ENCODE measurements around the gene DIP2C. TPM values are rescaled to one million over a fixed set of nuclear protein-coding genes. Genes with fewer than 3 reads are reported as not detected.

DIP2C gene
- total RNA-seq, 3 donors from 2014 or later = 8.0 to 72.0 (median 8.5) TPM

DNA sequence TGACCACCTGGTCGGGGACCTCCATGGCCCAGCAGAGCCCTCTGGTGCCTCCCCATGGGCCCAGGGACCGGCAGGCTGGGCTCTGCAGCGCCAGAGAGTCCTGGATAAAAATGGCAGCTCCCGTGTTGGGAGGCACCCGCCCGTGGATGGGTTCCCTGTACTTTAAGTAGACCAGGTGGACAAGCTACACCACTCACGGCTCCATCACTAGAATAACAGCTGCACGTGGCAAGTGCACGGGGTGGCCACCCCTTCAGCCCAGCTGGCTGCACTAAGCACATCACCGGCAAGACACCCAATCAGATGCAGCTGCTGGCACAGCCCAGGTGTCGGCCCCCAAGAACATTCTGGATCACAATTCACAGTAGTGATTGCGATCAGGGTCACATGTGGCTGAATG lies 69.8 kb downstream of the DIP2C start:
- Histone ChIP-seq H3K36me3 (ENCODE audit: low read depth) (no peaks in the 10 kb centered on the region), H3K9me3 (no peaks in the 10 kb centered on the region), H3K4me1 (ENCODE audit: low read depth) (peaks cover 3% of the 10 kb centered on the region), H3K4me3 (no peak overlapping the region)
- TF ChIP-seq, protein P1, sequence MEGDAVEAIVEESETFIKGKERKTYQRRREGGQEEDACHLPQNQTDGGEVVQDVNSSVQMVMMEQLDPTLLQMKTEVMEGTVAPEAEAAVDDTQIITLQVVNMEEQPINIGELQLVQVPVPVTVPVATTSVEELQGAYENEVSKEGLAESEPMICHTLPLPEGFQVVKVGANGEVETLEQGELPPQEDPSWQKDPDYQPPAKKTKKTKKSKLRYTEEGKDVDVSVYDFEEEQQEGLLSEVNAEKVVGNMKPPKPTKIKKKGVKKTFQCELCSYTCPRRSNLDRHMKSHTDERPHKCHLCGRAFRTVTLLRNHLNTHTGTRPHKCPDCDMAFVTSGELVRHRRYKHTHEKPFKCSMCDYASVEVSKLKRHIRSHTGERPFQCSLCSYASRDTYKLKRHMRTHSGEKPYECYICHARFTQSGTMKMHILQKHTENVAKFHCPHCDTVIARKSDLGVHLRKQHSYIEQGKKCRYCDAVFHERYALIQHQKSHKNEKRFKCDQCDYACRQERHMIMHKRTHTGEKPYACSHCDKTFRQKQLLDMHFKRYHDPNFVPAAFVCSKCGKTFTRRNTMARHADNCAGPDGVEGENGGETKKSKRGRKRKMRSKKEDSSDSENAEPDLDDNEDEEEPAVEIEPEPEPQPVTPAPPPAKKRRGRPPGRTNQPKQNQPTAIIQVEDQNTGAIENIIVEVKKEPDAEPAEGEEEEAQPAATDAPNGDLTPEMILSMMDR (IDR thresholded peaks at IDR 0.05) = no peak
- ATAC-seq (no peak), DNase-seq (peak in 2 of 3 donors; percentile 4 to 36)
- intact Hi-C loops (cut with DNase I, micrococcal nuclease) = no loop called here

DNA sequence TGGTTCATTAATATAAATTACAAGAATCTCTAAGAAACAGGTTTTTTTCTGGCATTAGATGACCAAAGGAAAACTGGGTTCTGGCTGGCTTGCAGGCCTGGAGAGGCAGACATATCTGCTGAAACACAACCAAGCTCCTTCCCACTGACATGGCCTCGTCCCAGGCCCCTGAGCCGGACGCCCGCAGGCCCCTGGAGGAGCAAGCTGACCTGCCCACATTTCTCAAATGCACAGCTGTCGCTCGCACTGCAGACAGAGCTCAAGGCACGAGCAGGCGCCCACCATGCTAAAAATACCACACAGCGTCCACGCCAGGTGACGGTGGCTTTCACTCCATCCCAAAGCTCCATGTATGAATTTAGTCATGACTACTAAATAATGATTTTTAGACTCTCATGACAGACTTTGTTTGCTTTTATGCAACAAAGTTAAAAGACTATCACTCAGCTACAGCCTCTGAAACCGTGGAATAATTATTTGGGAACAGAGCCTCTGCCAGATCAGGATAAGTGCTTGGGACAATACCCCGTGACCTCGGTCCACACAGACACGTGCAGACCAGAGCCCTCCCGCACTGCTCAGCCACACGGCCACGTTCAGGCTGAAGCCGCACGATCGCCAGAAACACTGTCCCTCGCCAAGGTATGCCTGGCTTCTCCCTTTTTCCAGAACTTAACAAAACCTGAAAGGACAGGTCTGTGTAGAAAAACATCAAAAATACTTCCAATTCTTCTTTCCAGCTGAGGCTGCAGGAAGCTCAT lies 71.1 kb downstream of the DIP2C start:
- no peaks in the 10 kb centered on the region for H3K9me3 ChIP-seq
- TF ChIP-seq, protein P1 (IDR thresholded peaks at IDR 0.05) = no peak
- H3K4me3 ChIP-seq = no peak overlapping the region
- no peaks in the 10 kb centered on the region for H3K36me3 ChIP-seq (ENCODE audit: low read depth)
- ATAC-seq = no peak
- peaks cover 12% of the 10 kb centered on the region for H3K4me1 ChIP-seq (ENCODE audit: low read depth)
- intact Hi-C loops (cut with DNase I, micrococcal nuclease) = no loop called here
- DNase-seq = peak in 1 of 3 donors; percentile 41

DNA sequence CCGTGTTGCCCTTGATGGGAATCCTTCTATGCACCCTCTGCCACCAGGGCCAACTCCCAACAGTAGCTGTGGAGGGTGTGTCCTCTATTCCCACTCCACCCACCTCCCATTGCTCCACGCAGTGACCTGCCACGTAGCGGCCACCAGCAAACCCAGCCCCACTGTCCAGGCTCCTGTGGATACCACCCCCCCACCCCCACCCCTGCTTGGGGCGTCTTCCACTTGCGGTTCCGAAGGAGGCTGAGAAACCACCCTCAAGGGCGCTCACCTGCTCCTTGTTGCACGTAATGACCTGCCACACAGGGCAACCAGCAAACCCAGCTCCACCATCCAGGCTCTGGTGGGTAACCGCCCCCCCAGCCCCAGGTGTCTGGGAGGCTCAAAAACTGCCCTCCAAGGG lies 72.0 kb downstream of the DIP2C start:
- DNase-seq (peak in 1 of 3 donors; percentile 21), ATAC-seq (no peak)
- H3K4me3 ChIP-seq = no peak overlapping the region
- H3K9me3 ChIP-seq = no peaks in the 10 kb centered on the region
- peaks cover 19% of the 10 kb centered on the region for H3K4me1 ChIP-seq (ENCODE audit: low read depth)
- H3K36me3 ChIP-seq (ENCODE audit: low read depth) = no peaks in the 10 kb centered on the region
- intact Hi-C loops (cut with DNase I, micrococcal nuclease) = no loop called here
- TF ChIP-seq, protein P1 (IDR thresholded peaks at IDR 0.05) = no peak

DNA sequence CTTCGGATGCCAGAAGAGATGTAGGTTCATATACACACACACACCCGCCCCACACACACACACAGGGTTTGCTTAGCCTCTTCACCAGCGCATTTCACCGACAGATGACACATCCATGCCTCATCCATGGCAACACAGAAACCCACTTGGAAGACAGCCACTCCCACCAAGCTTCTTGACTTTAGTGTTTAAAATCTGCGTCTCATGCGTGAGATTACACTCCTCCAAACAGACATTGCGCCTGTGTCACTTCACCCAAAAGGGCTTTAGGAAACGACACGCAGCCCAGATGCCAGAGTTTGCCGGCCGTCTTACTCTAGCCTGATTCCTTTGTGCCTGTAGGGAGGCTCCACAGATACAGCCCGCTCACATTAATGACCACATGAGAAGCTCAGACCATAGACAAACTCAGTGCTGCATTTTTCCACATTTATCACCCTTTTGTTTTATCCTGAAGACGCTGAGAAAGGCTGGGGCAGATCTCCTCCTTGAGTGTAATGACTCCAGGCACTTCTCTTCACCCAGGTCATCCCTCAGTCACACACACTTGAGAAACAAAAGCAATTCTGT lies 73.8 kb downstream of the DIP2C start:
- no peak for ATAC-seq
- intact Hi-C loops (cut with DNase I, micrococcal nuclease) = no loop called here
- Histone ChIP-seq H3K36me3 (ENCODE audit: low read depth) (no peaks in the 10 kb centered on the region), H3K4me3 (no peak overlapping the region), H3K4me1 (ENCODE audit: low read depth) (peaks cover 16% of the 10 kb centered on the region), H3K9me3 (no peaks in the 10 kb centered on the region)
- DNase-seq = peak in 2 of 3 donors; percentile 13 to 16
- TF ChIP-seq, protein P1 (IDR thresholded peaks at IDR 0.05) = no peak

DNA sequence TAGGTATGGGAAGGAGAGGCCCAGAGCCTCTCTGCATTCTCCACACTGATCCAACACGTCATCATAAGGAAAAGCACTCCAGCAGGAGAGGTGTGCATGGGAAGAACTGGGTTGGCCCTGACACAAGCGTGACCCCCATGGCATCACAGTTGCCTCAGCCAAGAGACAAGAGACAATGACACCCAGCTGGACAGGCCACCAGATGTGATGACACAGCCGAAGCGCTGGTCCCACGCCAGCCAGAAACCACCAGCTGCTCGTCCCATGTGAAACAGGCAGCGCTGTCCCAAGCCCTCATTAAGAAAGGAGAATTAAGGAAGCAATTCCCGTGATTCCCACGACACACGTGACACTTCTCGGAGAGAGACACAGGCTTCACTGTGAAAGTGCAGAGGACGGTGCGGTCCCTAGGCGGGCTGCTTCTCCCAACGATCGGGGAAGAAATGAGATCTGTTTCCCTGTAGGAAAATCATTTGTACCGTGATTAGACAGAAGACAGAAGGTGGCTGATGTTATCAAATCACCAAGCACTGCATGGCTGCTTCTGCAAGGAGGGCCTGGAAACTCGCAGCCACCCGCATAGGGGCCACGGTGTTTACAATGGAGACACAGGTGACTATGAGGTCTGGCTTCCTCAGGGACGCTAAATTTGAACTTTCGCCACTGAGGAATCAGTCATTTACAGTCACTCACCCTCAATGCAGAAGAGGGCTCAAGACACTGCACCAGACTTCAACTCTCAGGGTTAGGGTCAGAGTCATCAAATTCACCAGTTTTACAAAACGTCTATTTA lies 74.5 kb downstream of the DIP2C start:
- TF ChIP-seq, protein P1 (IDR thresholded peaks at IDR 0.05) = no peak
- Histone ChIP-seq H3K4me1 (ENCODE audit: low read depth) (peaks cover 16% of the 10 kb centered on the region), H3K4me3 (no peak overlapping the region), H3K36me3 (ENCODE audit: low read depth) (no peaks in the 10 kb centered on the region), H3K9me3 (no peaks in the 10 kb centered on the region)
- DNase-seq (peak in 2 of 3 donors; percentile 31 to 41), ATAC-seq (no peak)
- intact Hi-C loops (cut with DNase I, micrococcal nuclease) = no loop called here

All from mucosa of descending colon (tissue), 3 donors.